CD14-positive monocyte (primary cell): Measurements from ENCODE around the gene UBR3. TPM values are rescaled to one million over a fixed set of nuclear protein-coding genes. Genes with fewer than 3 reads are reported as not detected.

Experiments used
- DNase-seq, 3 donors: peaks; one replicate each; pipeline ENCODE4 v3.0.0-alpha.2; 2011 to 2022
- H2AFZ ChIP-seq: 2 replicates; pipeline ENCODE4 v1.6.0; 2012; ENCODE audit warnings: mild to moderate bottlenecking, low read depth, low read length, inconsistent platforms; ENCODE audit not compliant: insufficient read depth, poor library complexity, severe bottlenecking
- H3K27ac ChIP-seq, 2 donors: 1 replicate in 1 of 2; 2 replicates in 1 of 2; pipeline ENCODE4 v1.5.1; 2012 to 2013; ENCODE audit warnings: low read length in 2 of 2, control low read depth in 1 of 2, inconsistent platforms in 1 of 2, low read depth in 1 of 2, mild to moderate bottlenecking in 1 of 2
- H3K27me3 ChIP-seq, 2 donors: one replicate each; pipeline versions ENCODE4 v1.6.0 to v1.6.1; 2011 to 2013; ENCODE audit warnings: low read length in 2 of 2; ENCODE audit not compliant: control insufficient read depth in 2 of 2, insufficient read depth in 2 of 2
- H3K36me3 ChIP-seq, 2 donors: replicated peaks in 1 of 2; 1 replicate in 1 of 2; 2 replicates in 1 of 2; pipeline versions ENCODE4 v1.5.1 to v1.6.1; 2012 to 2013; ENCODE audit warnings: low read length in 2 of 2, control low read depth in 1 of 2, inconsistent platforms in 1 of 2, mild to moderate bottlenecking in 1 of 2; ENCODE audit not compliant: insufficient read depth in 2 of 2, control insufficient read depth in 1 of 2
- H3K4me1 ChIP-seq, 2 donors: 1 replicate in 1 of 2; 2 replicates in 1 of 2; pipeline versions ENCODE4 v1.5.1 to v1.6.1; 2012 to 2013; ENCODE audit warnings: low read length in 2 of 2, control low read depth in 1 of 2, inconsistent platforms in 1 of 2, mild to moderate bottlenecking in 1 of 2, moderate library complexity in 1 of 2; ENCODE audit not compliant: insufficient read depth in 2 of 2, control insufficient read depth in 1 of 2
- H3K4me2 ChIP-seq: replicated peaks from 2 replicates; pipeline ENCODE3; 2012; ENCODE audit warnings: low read length, moderate library complexity, mild to moderate bottlenecking; ENCODE audit not compliant: poor library complexity, severe bottlenecking; ENCODE audit errors: extremely low read depth
- H3K4me3 ChIP-seq, 3 experiments: fragments of 200-600 bp in 1 of 3; sonication (generic) in 1 of 3; replicated peaks in 1 of 3; 1 replicate in 2 of 3; 2 replicates in 1 of 3; pipeline ENCODE4 v1.5.1; 2011 to 2013; ENCODE audit warnings: low read length in 3 of 3, mild to moderate bottlenecking in 3 of 3, control low read depth in 2 of 3, low read depth in 2 of 3, inconsistent platforms in 1 of 3, moderate library complexity in 1 of 3
- H3K79me2 ChIP-seq: 2 replicates; pipeline ENCODE4 v1.6.0; 2012; ENCODE audit warnings: mild to moderate bottlenecking, control low read depth, inconsistent platforms, low read length, moderate library complexity; ENCODE audit not compliant: insufficient read depth
- H3K9ac ChIP-seq: 2 replicates; pipeline ENCODE4 v1.6.0; 2017; ENCODE audit warnings: low read length, mild to moderate bottlenecking; ENCODE audit not compliant: insufficient read depth, poor library complexity, severe bottlenecking
- H3K9me3 ChIP-seq, 2 donors: replicated peaks in 1 of 2; 1 replicate in 1 of 2; 2 replicates in 1 of 2; pipeline versions ENCODE4 v1.5.1 to v1.6.1; 2012 to 2013; ENCODE audit warnings: low read length in 2 of 2, control low read depth in 1 of 2; ENCODE audit not compliant: control insufficient read depth in 1 of 2, insufficient read depth in 1 of 2
- H4K20me1 ChIP-seq: 2 replicates; pipeline ENCODE4 v1.6.0; 2012; ENCODE audit warnings: mild to moderate bottlenecking, low read length, control low read depth, moderate library complexity; ENCODE audit not compliant: insufficient read depth
- H3K27ac Mint-ChIP-seq, 7 donors: one replicate each; pipeline ENCODE4 v1.8.0; 2020; ENCODE audit warnings: mild to moderate bottlenecking in 7 of 7, mixed read lengths in 7 of 7, moderate library complexity in 6 of 7, inconsistent platforms in 2 of 7
- H3K27me3 Mint-ChIP-seq, 3 donors: one replicate each; pipeline ENCODE4 v1.8.0; 2021 to 2022; ENCODE audit warnings: low read depth in 3 of 3, mild to moderate bottlenecking in 3 of 3, mixed read lengths in 3 of 3, moderate library complexity in 3 of 3, inconsistent platforms in 1 of 3
- H3K36me3 Mint-ChIP-seq, 2 donors: one replicate each; pipeline ENCODE4 v1.8.0; 2020; ENCODE audit warnings: mixed read lengths in 2 of 2, inconsistent platforms in 1 of 2, mild to moderate bottlenecking in 1 of 2
- H3K4me1 Mint-ChIP-seq: one replicate; pipeline ENCODE4 v1.8.0; 2020; ENCODE audit warnings: mild to moderate bottlenecking, mixed read lengths
- H3K4me3 Mint-ChIP-seq, 2 donors: one replicate each; pipeline ENCODE4 v1.8.0; 2020; ENCODE audit warnings: mild to moderate bottlenecking in 2 of 2, mixed read lengths in 2 of 2, moderate library complexity in 1 of 2
- H3K9me3 Mint-ChIP-seq, 7 donors: one replicate each; pipeline ENCODE4 v1.8.0; 2020 to 2022; ENCODE audit warnings: mixed read lengths in 7 of 7, mild to moderate bottlenecking in 6 of 7, moderate library complexity in 6 of 7, inconsistent platforms in 2 of 7
- CTCF ChIP-seq: fragments of 200-600 bp; IDR thresholded peaks from one replicate; pipeline ENCODE4 v1.8.0; 2022; ENCODE audit warnings: antibody characterized with exemption, mild to moderate bottlenecking
- WGBS: methylation state at CpG from one replicate; pipeline ENCODE4 v1.1.5; 2013; ENCODE audit warnings: missing lambda C conversion rate; ENCODE audit not compliant: insufficient coverage; 5-methylcytosine and 5-hydroxymethylcytosine counted together
- intact Hi-C, 2 donors: fragments of 100-400 bp; cut with micrococcal nuclease; formaldehyde crosslinking; loops; one replicate each; pipeline versions ENCODE4 v1.15.0 to v1.15.1; 2023
- polyA plus RNA-seq, 3 donors: library from polyadenylated mRNA; depleted of rRNA in 1 of 3; unstranded in 2 of 3; stranded (reverse) in 1 of 3; fragments of 300-500 nt in 2 of 3; fragments of >200 nt in 1 of 3; fragmentation: Illumina TruSeq in 2 of 3; gene quantifications; 1 replicate in 2 of 3; 2 replicates in 1 of 3; pipeline ENCODE4 v1.2.3, GENCODE V29; 2012 to 2021

Gene UBR3
- polyA plus RNA-seq, 3 donors, result 4.3 to 10.7 (median 4.7) TPM

- H3K4me3 ChIP-seq, result no peak overlapping the region
- H3K79me2 ChIP-seq, result peaks cover 10% of the 10 kb centered on the region
- no peak overlapping the region for H3K27ac Mint-ChIP-seq
- peaks cover 2% of the 10 kb centered on the region for H3K4me1 Mint-ChIP-seq
- no peak overlapping the region for H3K9ac ChIP-seq
- H3K27me3 ChIP-seq, result no peaks in the 10 kb centered on the region
- H3K4me2 ChIP-seq, result no peak overlapping the region
- WGBS, result no CpG with 5 or more reads among the region's 1 CpG
- peaks cover 0 to 6% (median 0%) of the 10 kb centered on the region in 7 donors for H3K9me3 Mint-ChIP-seq
- intact Hi-C loops, result no loop called here
- H3K4me1 ChIP-seq, result no peaks in the 10 kb centered on the region
- no peak for DNase-seq
- peaks cover 10 to 19% of the 10 kb centered on the region in 2 donors for H3K36me3 ChIP-seq
- TF ChIP-seq CTCF, result no peak
- no peaks in the 10 kb centered on the region for H3K9me3 ChIP-seq
- H3K27ac ChIP-seq, result no peak overlapping the region
- H4K20me1 ChIP-seq, result peaks cover 37% of the 10 kb centered on the region
- H3K36me3 Mint-ChIP-seq, result peaks cover 18 to 25% of the 10 kb centered on the region in 2 donors
- H3K27me3 Mint-ChIP-seq, result no peaks in the 10 kb centered on the region
- H3K4me3 Mint-ChIP-seq, result no peak overlapping the region
- no peak overlapping the region for H2AFZ ChIP-seq
Measured at GRCh38 chr2:169871994-169872393, 44.7 kb downstream of the UBR3 start.

GRCh38 chr2:169877398-169877797 lies 50.1 kb downstream of the UBR3 start:
- DNase-seq, result no peak
- no peak for TF ChIP-seq CTCF
- H3K4me2 ChIP-seq, result no peak overlapping the region

More at GRCh38 chr2:169877398-169877797, 50.1 kb downstream of the UBR3 start:
- H3K9ac ChIP-seq, result no peak overlapping the region
- H3K4me1 ChIP-seq, result no peaks in the 10 kb centered on the region
- no peaks in the 10 kb centered on the region for H4K20me1 ChIP-seq
- peaks cover 2% of the 10 kb centered on the region for H3K4me1 Mint-ChIP-seq
- no peak overlapping the region for H3K4me3 ChIP-seq
- H3K9me3 ChIP-seq, result no peaks in the 10 kb centered on the region
- H3K79me2 ChIP-seq, result no peaks in the 10 kb centered on the region
- H3K27ac Mint-ChIP-seq, result no peak overlapping the region
- H3K36me3 Mint-ChIP-seq, result peaks cover 23 to 35% of the 10 kb centered on the region in 2 donors
- H2AFZ ChIP-seq, result no peak overlapping the region
- peaks cover 14 to 28% of the 10 kb centered on the region in 2 donors for H3K36me3 ChIP-seq
- H3K27me3 Mint-ChIP-seq, result no peaks in the 10 kb centered on the region
- no peak overlapping the region for H3K4me3 Mint-ChIP-seq
- H3K27ac ChIP-seq, result no peak overlapping the region
- intact Hi-C loops, result no loop called here
- no peaks in the 10 kb centered on the region for H3K27me3 ChIP-seq
- H3K9me3 Mint-ChIP-seq, result peaks cover 0 to 6% (median 0%) of the 10 kb centered on the region in 7 donors
